ENCODE results near the gene ARHGAP42.

The ARHGAP42 gene

GRCh38 chr11:100761841-100762240 is 74.8 kb downstream of the ARHGAP42 start:
- DNase-seq, result no peak

DNA sequence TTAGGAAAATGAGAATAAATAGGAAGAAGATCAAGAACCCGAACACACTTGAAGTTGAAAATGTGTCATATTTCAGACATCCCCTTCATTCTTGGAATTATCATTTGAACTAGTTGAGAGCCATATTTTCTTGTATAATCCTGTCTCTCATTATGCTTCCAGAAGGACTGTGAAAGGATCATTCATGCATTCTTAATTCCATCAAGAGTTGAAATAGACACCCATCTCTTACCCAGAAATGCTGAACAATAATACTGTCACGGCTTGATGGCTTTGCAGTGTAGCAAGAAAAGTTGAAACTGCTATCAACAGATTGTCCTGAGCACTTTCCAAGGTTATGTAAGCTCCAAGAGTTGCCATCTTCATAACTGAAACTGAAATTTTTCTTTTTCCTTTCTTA is 79.7 kb downstream of the ARHGAP42 start:
- DNase-seq, result no peak

GRCh38 chr11:100769165-100769564 is 82.1 kb downstream of the ARHGAP42 start:
- no peak for DNase-seq

GRCh38 chr11:100769617-100770016 is 82.5 kb downstream of the ARHGAP42 start:
- DNase-seq, result no peak

GRCh38 chr11:100774132-100774531 is 87.0 kb downstream of the ARHGAP42 start:
- no peak for DNase-seq

DNA sequence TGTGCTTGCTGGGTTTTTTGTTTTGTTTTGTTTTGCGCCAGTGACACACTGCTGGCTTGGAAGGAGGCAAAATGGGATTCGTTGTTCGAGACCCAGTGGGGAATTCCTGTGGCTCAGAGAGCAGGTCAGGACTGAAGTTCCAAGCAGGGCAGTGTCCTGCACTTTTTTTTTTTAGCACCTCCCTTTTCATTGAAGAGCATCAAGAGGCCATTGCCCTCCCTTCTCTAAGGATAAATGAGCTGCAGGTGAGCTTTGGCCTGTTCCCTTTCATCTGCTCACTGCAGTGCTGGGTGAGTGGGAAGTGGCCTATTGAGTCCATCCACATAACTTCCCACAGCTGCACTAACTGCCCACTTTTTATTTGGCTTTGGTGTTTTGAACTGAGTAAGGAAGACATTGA is 87.8 kb downstream of the ARHGAP42 start:
- no peak for DNase-seq

DNA sequence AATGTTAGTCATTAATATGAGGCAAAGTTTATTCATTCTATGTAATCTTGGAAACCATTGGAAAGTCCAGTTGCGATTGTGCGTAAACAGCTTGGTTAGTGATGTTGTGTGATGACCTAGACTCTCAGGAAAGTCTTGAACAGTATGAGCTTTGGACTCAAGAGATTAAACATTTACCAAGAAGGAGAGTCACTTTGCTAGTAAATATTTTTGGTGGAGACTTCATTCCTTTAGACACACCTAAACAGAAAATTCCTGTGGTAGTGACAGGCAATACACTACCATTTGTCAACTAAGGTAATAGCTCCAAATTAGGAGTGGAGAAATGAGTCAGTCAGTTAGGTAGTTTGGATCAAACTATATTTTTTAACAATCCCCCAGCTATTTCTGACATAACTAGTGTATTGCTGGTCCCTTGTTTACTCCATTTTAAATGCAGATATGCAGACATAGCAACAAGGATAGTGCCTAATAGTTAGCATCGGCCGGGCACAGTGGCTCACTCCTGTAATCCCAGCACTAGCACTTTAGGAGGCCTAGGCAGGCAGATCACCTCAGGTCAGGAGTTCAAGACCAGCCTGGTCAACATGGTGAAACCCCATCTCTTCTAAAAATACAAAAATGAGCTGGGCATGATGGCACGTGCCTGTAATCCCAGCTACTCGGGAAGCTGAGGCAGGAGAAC is 89.3 kb downstream of the ARHGAP42 start:
- no peak for DNase-seq

GRCh38 chr11:100777103-100777502 is 90.0 kb downstream of the ARHGAP42 start:
- no peak for DNase-seq

DNA sequence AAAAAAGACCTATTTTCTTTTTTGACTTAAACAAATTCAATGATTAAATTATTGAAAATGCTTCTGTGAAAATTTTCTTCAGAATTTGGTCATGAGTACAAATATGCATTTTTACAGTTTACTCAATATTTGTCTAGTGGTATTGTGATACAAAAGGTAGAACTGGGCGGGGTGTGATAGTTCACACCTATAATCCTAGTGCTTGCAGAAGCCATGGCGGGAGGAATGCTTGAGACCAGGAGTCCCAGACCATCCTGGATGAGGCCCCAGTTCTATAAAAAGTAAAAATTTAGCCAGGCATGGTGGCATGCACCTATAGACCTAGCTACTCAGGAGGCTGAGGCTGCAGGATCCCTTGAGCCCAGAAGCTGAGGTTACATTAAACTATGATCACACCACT is 90.6 kb downstream of the ARHGAP42 start:
- DNase-seq, result no peak

GRCh38 chr11:100778166-100778785 is 91.2 kb downstream of the ARHGAP42 start:
- no peak for DNase-seq

GRCh38 chr11:100780470-100780869 is 93.4 kb downstream of the ARHGAP42 start:
- DNase-seq, result no peak

GRCh38 chr11:100785148-100785983 is 98.3 kb downstream of the ARHGAP42 start:
- DNase-seq, result no peak

DNA sequence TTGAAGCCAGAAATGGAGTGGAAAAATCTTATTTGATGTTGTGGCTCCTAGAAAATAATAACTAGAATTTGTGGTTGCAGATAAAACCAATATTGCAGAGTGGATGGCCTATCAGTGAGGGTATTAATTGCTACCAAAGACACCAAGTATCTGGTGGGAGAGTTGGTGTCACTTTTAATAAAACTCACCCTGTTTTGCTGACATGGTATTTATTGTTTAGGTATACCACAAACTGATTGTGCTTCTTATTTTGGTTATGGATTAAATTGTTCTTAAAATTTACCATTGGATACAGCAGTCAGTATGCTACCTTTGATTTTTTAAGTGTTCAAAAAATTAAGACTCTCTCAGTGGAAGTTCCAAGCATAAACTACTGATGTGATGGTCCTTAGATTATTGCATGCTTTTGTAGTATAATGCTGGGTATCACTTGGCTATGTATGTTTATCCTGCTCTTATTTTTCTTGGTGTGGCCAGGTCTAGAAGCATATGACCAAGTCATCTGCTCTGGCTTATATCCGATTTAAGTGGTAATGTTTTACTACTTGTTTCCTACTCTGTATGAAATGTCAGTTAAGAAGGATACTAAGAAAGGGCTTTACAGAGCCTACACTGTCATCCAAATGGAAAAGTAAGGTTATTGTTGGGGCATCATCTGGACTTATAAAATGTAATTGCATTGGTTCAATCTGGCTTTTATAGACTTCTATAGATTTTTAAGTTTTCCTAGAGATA is 101.6 kb downstream of the ARHGAP42 start:
- DNase-seq, result no peak

- DNase-seq, result peak; percentile 3
Measured at GRCh38 chr11:100789500-100789899, 102.4 kb downstream of the ARHGAP42 start.

- no peak for DNase-seq
Measured at GRCh38 chr11:100790073-100790472, 103.0 kb downstream of the ARHGAP42 start.

GRCh38 chr11:100791103-100791502 is 104.0 kb downstream of the ARHGAP42 start:
- no peak for DNase-seq

DNA sequence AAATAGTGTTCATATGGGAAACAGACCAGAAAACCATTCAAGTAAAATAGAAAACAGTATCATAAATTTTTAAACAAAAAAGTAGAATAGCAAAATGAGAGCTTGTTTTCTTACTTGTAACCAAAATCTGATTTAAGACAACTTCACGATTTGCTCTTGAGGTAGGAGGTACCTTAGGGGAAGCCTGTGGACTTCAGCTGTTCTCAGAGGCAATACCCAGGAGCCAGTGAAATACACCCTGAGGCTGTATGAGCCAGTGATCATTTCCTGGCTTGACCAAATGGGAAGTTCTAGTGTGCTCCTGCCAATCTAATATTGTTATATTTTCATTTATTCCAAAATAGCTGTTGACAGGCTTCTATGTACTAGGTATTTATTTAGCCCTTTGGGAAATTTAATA is 104.8 kb downstream of the ARHGAP42 start:
- DNase-seq, result no peak

DNA sequence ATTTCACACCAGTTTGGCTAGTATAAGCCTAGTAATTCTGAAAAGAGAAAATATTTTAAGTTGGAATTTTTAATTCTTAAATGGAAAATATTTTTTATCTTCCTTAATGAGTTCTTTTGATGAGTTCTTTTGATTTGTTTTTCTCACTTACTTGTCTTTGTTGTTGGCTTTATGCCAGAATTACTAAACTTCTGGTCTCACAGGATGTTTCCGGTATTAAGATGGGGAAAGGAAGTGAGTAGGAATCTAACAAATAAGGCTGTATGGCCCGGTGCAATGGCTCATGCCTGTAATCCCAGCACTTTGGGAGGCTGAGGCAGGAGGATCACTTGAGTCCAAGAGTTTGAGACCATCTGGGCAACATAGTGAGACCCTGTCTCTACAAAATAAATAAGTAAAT is 106.4 kb downstream of the ARHGAP42 start:
- DNase-seq, result no peak

DNA sequence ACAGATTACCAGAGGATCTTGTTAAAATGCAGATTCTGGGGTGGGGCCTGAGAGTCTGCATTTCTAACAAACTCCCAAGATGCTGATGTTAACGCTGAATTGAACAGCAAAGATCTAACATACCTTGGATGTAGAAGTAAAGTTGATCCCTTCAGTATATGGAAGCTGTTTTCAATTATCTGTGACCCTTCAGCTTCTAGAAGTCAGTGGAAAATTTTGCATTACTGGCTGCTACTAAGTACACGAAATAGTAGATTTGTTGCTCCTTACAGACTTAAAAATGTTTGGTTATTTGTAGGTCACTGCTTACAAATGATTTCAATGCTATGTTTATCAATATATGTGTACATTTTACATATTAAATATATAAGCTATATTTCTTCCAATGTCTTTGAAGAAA is 107.4 kb downstream of the ARHGAP42 start:
- no peak for DNase-seq

GRCh38 chr11:100799445-100799844 is 112.4 kb downstream of the ARHGAP42 start:
- no peak for DNase-seq

GRCh38 chr11:100800202-100800601 is 113.1 kb downstream of the ARHGAP42 start:
- DNase-seq, result no peak

GRCh38 chr11:100801225-100801999 is 114.3 kb downstream of the ARHGAP42 start:
- no peak for DNase-seq
